ENCODE measurements around the gene GRIK1.

The GRIK1 gene

DNA sequence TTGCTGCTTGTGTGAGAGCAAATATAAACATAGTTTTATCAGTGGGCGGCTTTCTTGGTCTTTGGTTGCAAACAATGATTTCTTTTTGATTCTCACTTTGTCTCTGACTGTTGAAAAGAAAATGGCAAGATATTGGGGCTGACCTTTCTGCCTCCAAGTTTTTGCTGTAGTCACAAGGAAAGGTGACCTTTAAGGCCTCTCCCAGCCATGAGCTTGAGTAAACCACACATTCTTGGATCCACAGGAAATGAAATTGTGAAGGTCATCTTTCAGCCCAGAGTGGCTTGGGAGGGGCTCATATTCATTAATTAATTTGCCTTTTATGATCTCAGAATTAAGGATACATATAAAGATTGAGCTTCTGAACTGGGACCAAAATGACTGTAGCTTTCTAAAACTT, 399.5 kb downstream of the GRIK1 start:
- DNase-seq (ENCODE audit: low read depth, low spot score): no peak

- no peak for DNase-seq (ENCODE audit: low read depth, low spot score)
Observed at GRCh38 chr21:29538115-29538514, 401.7 kb downstream of the GRIK1 start.

GRCh38 chr21:29534448-29534847, 405.3 kb downstream of the GRIK1 start:
- DNase-seq (ENCODE audit: low read depth, low spot score): no peak

- DNase-seq (ENCODE audit: low read depth, low spot score): no peak
Observed at GRCh38 chr21:29529139-29529538, 410.7 kb downstream of the GRIK1 start.

DNA sequence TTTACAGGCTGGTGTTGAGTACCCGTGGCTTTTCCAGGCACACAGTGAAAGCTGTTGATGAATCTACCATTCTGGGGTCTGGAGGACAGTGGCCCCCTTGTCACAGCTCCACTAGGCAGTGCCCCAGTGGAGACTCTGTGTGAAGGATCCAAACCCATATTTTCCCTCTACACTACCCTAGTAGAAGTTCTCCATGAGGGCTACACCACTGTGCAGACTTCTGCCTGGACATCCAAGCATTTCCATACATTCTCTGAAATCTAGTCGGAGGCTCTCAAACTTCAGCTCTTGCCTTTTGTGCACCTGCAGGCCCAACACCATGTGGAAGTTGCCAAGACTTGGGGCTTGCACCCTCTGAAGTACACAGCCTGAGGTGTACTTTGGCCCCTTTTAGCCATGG, 413.3 kb downstream of the GRIK1 start:
- no peak for DNase-seq (ENCODE audit: low read depth, low spot score)

GRCh38 chr21:29524055-29524454, 415.7 kb downstream of the GRIK1 start:
- DNase-seq (ENCODE audit: low read depth, low spot score): no peak

- no peak for DNase-seq (ENCODE audit: low read depth, low spot score)
Observed at GRCh38 chr21:29523646-29524045, 416.1 kb downstream of the GRIK1 start.

DNA sequence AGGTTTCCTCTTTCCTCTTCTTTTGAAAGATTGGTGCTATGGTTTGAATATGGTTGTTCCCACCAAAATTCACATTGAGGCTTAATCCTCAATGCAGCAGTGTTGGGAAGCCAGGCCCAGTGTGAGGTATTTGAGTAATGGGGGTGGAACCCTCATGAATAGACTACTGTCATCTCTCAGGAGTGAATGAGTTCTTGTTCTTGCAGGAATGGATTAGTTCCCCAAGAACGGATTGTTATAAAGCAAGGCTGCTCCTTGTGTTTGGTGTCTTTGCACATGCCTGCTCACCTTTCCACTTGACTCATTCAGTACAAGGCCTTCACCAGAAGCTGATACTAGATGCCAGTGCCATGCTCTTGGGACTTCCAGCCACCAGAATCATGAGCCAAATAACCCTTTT, 417.9 kb downstream of the GRIK1 start:
- DNase-seq (ENCODE audit: low read depth, low spot score): no peak

DNA sequence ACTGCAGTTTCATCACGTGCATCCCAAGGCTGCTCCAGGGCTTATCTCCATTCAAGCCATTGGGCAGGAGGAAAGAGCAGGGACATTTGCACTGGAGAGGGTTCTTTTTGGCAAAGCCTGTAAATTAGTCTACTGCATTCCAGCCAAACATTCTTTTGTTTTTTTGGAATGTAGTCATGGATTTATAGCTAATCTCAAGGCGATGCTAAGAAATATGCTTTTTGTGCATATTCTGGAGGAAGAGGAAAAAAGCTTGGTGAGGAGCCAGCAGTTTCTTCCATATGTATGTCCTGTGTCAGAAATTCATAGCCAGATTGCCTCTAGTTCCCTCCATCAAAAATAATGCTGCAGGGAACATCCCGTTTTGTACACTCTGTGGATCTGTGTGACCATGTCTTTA, 419.6 kb downstream of the GRIK1 start:
- no peak for DNase-seq (ENCODE audit: low read depth, low spot score)

- DNase-seq (ENCODE audit: low read depth, low spot score): no peak
Observed at GRCh38 chr21:29514652-29515247, 425.0 kb downstream of the GRIK1 start.

DNA sequence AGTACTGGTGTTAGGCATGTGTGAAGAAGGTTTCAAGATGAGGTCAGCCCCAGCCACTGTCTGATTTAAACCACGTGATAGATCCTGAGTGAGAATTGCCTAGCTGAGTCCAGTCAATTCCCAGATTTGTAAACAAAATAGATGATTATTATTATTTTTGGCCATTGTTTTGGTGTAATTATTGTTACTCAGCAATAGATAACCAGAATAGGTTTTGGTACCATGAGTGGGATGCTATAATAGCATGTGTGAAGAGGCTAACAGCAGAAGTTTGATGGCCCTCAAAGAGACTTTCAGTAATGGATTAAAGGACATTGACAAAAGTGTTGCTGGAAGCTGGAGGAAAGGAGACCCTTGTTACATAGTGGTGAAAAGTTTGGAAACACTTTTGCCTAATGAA, 426.3 kb downstream of the GRIK1 start:
- DNase-seq (ENCODE audit: low read depth, low spot score): no peak

DNA sequence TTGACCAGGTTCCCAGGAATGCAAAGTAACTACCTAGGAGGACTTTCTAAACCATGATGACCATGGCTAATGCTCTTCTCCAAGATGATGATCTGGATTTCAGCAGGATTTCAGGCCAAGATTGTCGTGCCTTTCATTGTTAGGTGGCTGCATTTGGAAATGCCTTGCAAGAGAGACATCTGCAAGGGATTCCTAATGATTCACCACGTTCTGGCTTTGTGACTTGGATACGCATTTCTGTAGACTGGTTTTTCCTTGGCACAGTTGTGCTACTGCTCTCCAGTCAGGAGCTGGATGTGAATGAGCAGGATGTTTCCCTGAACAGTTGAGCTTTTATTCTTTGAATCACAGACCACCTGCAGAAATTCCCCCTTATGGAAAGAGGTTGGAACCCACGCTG, 428.7 kb downstream of the GRIK1 start:
- DNase-seq (ENCODE audit: low read depth, low spot score): no peak

GRCh38 chr21:29509121-29509520, 430.7 kb downstream of the GRIK1 start:
- no peak for DNase-seq (ENCODE audit: low read depth, low spot score)

DNA sequence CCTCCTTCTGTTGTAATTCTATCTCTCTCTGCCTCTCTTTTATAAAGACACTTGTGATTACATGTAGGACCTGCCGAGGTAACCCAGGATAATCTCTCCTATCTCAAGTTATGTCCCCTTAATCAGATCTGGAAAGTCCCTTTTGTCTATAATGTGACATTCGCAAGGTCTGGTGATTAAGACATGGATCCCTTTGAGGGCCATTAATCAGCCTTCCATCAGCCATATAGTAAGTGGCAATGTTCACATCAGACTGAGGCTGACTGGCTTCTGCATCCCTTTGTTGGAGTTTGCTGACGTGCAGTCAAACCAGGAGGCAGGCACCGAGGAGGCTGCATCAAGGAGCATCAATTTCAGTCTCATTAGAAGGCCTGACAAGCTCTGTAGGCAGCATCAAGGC, 431.5 kb downstream of the GRIK1 start:
- DNase-seq (ENCODE audit: low read depth, low spot score): no peak

GRCh38 chr21:29506947-29507346, 432.8 kb downstream of the GRIK1 start:
- no peak for DNase-seq (ENCODE audit: low read depth, low spot score)

- DNase-seq (ENCODE audit: low read depth, low spot score): no peak
Observed at GRCh38 chr21:29506214-29506613, 433.6 kb downstream of the GRIK1 start.

- DNase-seq (ENCODE audit: low read depth, low spot score): no peak
Observed at GRCh38 chr21:29504751-29505321, 435.0 kb downstream of the GRIK1 start.

GRCh38 chr21:29501451-29501850, 438.3 kb downstream of the GRIK1 start:
- DNase-seq (ENCODE audit: low read depth, low spot score): no peak

DNA sequence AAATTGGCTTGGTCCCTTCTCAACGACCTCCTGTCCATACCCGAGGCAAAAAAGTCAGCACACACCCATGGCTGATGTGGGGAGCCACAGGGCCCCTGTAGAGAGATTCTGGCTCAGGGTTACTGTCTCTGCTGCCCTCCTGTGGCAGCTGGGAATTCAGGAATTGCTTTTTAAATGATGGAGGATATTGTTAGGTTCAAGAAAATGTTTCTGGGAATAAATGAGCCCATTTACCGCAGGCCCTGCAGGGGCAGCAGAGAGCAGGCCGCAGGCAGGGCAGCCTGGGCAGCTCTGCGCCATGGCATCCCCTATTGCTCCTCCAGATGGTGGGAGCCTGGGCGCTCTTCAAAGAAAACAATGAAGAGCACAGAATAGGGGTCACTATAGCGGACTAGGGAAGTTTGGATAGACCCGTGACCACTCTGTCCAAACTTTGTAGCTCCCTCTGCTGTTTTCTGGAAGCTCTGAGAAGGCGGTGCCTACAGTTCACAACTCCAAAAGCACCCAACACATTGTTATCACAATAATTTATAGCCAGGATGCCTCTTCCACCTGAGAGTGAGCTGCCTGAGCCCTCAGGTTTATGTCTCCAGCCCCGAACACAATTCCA, 440.0 kb downstream of the GRIK1 start:
- DNase-seq (ENCODE audit: low read depth, low spot score): no peak

GRCh38 chr21:29499229-29499628, 440.6 kb downstream of the GRIK1 start:
- no peak for DNase-seq (ENCODE audit: low read depth, low spot score)

GRCh38 chr21:29496337-29496736, 443.5 kb downstream of the GRIK1 start:
- DNase-seq (ENCODE audit: low read depth, low spot score): no peak

GRCh38 chr21:29490016-29490415, 449.8 kb downstream of the GRIK1 start:
- no peak for DNase-seq (ENCODE audit: low read depth, low spot score)

DNA sequence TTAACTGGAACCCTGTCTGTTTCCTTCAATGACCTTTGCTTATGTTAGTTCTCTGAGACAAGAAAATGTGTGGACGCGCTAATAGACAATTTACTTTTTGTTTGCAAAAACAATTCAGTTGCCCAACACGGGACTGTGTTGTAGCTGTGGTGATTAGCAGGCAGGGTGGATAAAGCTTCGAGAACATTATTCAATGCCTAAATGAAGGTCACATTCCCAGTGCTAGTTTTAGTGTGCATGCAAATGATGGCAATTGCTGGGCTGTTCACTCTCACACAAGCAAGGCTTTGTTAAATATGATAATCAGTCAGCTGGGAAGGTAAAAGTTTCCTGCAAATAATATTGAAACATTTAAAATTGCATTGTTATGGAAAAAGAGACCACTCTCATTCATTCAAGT, 452.6 kb downstream of the GRIK1 start:
- DNase-seq (ENCODE audit: low read depth, low spot score): no peak
